BLaER1 treated with 17β-estradiol and CSF1 and Interleukin-3, amounts not matched to agents 10 nM and 100 nM (cell line): ENCODE results near the gene ITGB3.

Experiments
- H3K27ac ChIP-seq, 11 experiments: shearing (Covaris generic); formaldehyde crosslinking; 2 replicates each; pipeline ENCODE4 v1.8.1; 2022
- H3K27me3 ChIP-seq, 11 experiments: shearing (Covaris generic); formaldehyde crosslinking; 2 replicates each; pipeline ENCODE4 v1.8.1; 2022
- H3K36me3 ChIP-seq, 11 experiments: shearing (Covaris generic); formaldehyde crosslinking; 2 replicates each; pipeline ENCODE4 v1.8.1; 2022
- H3K4me1 ChIP-seq, 10 experiments: shearing (Covaris generic); formaldehyde crosslinking; 2 replicates each; pipeline ENCODE4 v1.8.1; 2022
- H3K4me2 ChIP-seq, 11 experiments: shearing (Covaris generic); formaldehyde crosslinking; 2 replicates each; pipeline ENCODE4 v1.8.1; 2022
- H3K4me3 ChIP-seq, 10 experiments: shearing (Covaris generic); formaldehyde crosslinking; 2 replicates each; pipeline ENCODE4 v1.8.1; 2022
- H3K9ac ChIP-seq, 11 experiments: shearing (Covaris generic); formaldehyde crosslinking; 2 replicates each; pipeline ENCODE4 v1.8.1; 2022
- H3K9me3 ChIP-seq, 11 experiments: shearing (Covaris generic); formaldehyde crosslinking; replicated peaks in 1 of 11; 2 replicates each; pipeline ENCODE4 v1.8.1; 2022
- H4K20me1 ChIP-seq, 11 experiments: shearing (Covaris generic); formaldehyde crosslinking; 2 replicates each; pipeline ENCODE4 v1.8.1; 2022
- Cebpa-rat ChIP-seq, 11 experiments: shearing (Covaris generic); IDR thresholded peaks; 2 replicates each; pipeline ENCODE4 v1.8.1; 2022

The ITGB3 gene

GRCh38 chr17:47278561-47278960 is 24.9 kb downstream of the ITGB3 start:
- Histone ChIP-seq H3K9ac (peak overlapping the region in 10 of 11 experiments; percentile 16 to 81 (median 72); a peak in 18 of 22 replicates), H3K4me3 (peak overlapping the region in 4 of 10 experiments; percentile 8 to 46 (median 32); a peak in 5 of 20 replicates), H4K20me1 (no peaks in the 10 kb centered on the region), H3K9me3 (no peaks in the 10 kb centered on the region), H3K27me3 (no peaks in the 10 kb centered on the region), H3K4me2 (peak overlapping the region; percentile 81 to 95 (median 90)), H3K4me1 (peaks cover 81 to 94% (median 89%) of the 10 kb centered on the region in 10 experiments), H3K36me3 (no peaks in the 10 kb centered on the region), H3K27ac (peak overlapping the region; percentile 54 to 95 (median 87); a peak in 21 of 22 replicates)
- no peak for TF ChIP-seq Cebpa-rat (IDR thresholded peaks at IDR 0.05)

- Histone ChIP-seq H3K27me3 (no peaks in the 10 kb centered on the region), H3K4me2 (peak overlapping the region; percentile 81 to 95 (median 90)), H3K9ac (peak overlapping the region; percentile 30 to 81 (median 74); a peak in 21 of 22 replicates), H3K27ac (peak overlapping the region; percentile 54 to 95 (median 87); a peak in 21 of 22 replicates), H4K20me1 (no peaks in the 10 kb centered on the region), H3K36me3 (no peaks in the 10 kb centered on the region), H3K9me3 (no peaks in the 10 kb centered on the region), H3K4me3 (peak overlapping the region in 8 of 10 experiments; percentile 18 to 46 (median 40); a peak in 11 of 20 replicates), H3K4me1 (peaks cover 75 to 94% (median 88%) of the 10 kb centered on the region in 10 experiments)
- TF ChIP-seq Cebpa-rat (IDR thresholded peaks at IDR 0.05) = peak in 9 of 11 experiments; percentile 50 to 94 (median 83); a peak in 17 of 22 replicates
Observed at GRCh38 chr17:47279062-47279801, 25.6 kb downstream of the ITGB3 start.

GRCh38 chr17:47280072-47280811 is 26.6 kb downstream of the ITGB3 start:
- Histone ChIP-seq H3K9ac (peak overlapping the region in 10 of 11 experiments; percentile 30 to 81 (median 74); a peak in 20 of 22 replicates), H3K36me3 (no peaks in the 10 kb centered on the region), H3K4me1 (peaks cover 65 to 94% (median 83%) of the 10 kb centered on the region in 10 experiments), H3K4me2 (peak overlapping the region; percentile 81 to 95 (median 90)), H3K4me3 (peak overlapping the region in 7 of 10 experiments; percentile 21 to 46 (median 40); a peak in 12 of 20 replicates), H3K27me3 (no peaks in the 10 kb centered on the region), H3K27ac (peak overlapping the region; percentile 54 to 95 (median 87); a peak in 21 of 22 replicates), H3K9me3 (no peaks in the 10 kb centered on the region), H4K20me1 (no peaks in the 10 kb centered on the region)
- TF ChIP-seq Cebpa-rat (IDR thresholded peaks at IDR 0.05) = no peak

GRCh38 chr17:47281216-47281615 is 27.6 kb downstream of the ITGB3 start:
- Histone ChIP-seq H4K20me1 (no peaks in the 10 kb centered on the region), H3K36me3 (no peaks in the 10 kb centered on the region), H3K27ac (peak overlapping the region in 7 of 11 experiments; percentile 31 to 95 (median 92); a peak in 11 of 22 replicates), H3K4me2 (peak overlapping the region; percentile 81 to 95 (median 90)), H3K9me3 (no peaks in the 10 kb centered on the region), H3K27me3 (no peaks in the 10 kb centered on the region), H3K4me1 (peaks cover 57 to 94% (median 80%) of the 10 kb centered on the region in 10 experiments), H3K9ac (peak overlapping the region in 1 of 11 experiments; percentile 7; a peak in 1 of 22 replicates), H3K4me3 (no peak overlapping the region)
- no peak for TF ChIP-seq Cebpa-rat (IDR thresholded peaks at IDR 0.05)

GRCh38 chr17:47285003-47285402 is 31.4 kb downstream of the ITGB3 start:
- Histone ChIP-seq H3K27ac (no peak overlapping the region), H3K36me3 (no peaks in the 10 kb centered on the region), H3K9me3 (0 out of 22 replicates have a peak, but pooled peaks cover 0 to 4% (median 0%) of the 10 kb centered on the region in 11 experiments), H3K4me1 (peaks cover 46 to 94% (median 73%) of the 10 kb centered on the region in 10 experiments), H3K4me2 (peak overlapping the region in 4 of 11 experiments; percentile 31 to 96 (median 90); a peak in 7 of 22 replicates), H4K20me1 (no peaks in the 10 kb centered on the region), H3K4me3 (no peak overlapping the region), H3K27me3 (no peaks in the 10 kb centered on the region), H3K9ac (no peak overlapping the region)
- no peak for TF ChIP-seq Cebpa-rat (IDR thresholded peaks at IDR 0.05)

GRCh38 chr17:47286198-47286914 is 32.7 kb downstream of the ITGB3 start:
- TF ChIP-seq Cebpa-rat (IDR thresholded peaks at IDR 0.05) = no peak
- Histone ChIP-seq H3K36me3 (no peaks in the 10 kb centered on the region), H3K4me3 (peak overlapping the region in 3 of 10 experiments; percentile 1 to 21 (median 15); a peak in 2 of 20 replicates), H3K4me2 (peak overlapping the region; percentile 34 to 96 (median 75); a peak in 21 of 22 replicates), H4K20me1 (no peaks in the 10 kb centered on the region), H3K9me3 (peaks cover 0 to 10% (median 0%) of the 10 kb centered on the region in 11 experiments; a peak in 2 of 22 replicates), H3K27ac (peak overlapping the region in 4 of 11 experiments; percentile 61 to 70 (median 64); a peak in 9 of 22 replicates), H3K4me1 (peaks cover 32 to 94% (median 73%) of the 10 kb centered on the region in 10 experiments), H3K9ac (peak overlapping the region in 4 of 11 experiments; percentile 40 to 56 (median 52); a peak in 6 of 22 replicates), H3K27me3 (no peaks in the 10 kb centered on the region)

GRCh38 chr17:47287068-47287467 is 33.4 kb downstream of the ITGB3 start:
- Histone ChIP-seq H3K4me2 (peak overlapping the region; percentile 45 to 96 (median 75); a peak in 21 of 22 replicates), H3K4me1 (peaks cover 28 to 89% (median 68%) of the 10 kb centered on the region in 10 experiments), H4K20me1 (no peaks in the 10 kb centered on the region), H3K4me3 (peak overlapping the region in 3 of 10 experiments; percentile 1 to 21 (median 15); a peak in 3 of 20 replicates), H3K9me3 (peaks cover 0 to 12% (median 3%) of the 10 kb centered on the region in 11 experiments; a peak in 7 of 22 replicates), H3K27me3 (no peaks in the 10 kb centered on the region), H3K36me3 (no peaks in the 10 kb centered on the region), H3K27ac (peak overlapping the region in 4 of 11 experiments; percentile 61 to 70 (median 64); a peak in 9 of 22 replicates), H3K9ac (peak overlapping the region in 4 of 11 experiments; percentile 40 to 56 (median 52); a peak in 6 of 22 replicates)
- TF ChIP-seq Cebpa-rat (IDR thresholded peaks at IDR 0.05) = no peak

GRCh38 chr17:47287639-47288038 is 34.0 kb downstream of the ITGB3 start:
- Histone ChIP-seq H3K4me1 (peaks cover 28 to 89% (median 63%) of the 10 kb centered on the region in 10 experiments), H3K4me2 (peak overlapping the region; percentile 45 to 96 (median 75); a peak in 21 of 22 replicates), H3K36me3 (0 out of 22 replicates have a peak, but pooled peaks cover 0 to 4% (median 0%) of the 10 kb centered on the region in 11 experiments), H3K9ac (peak overlapping the region in 3 of 11 experiments; percentile 1 to 56 (median 53); a peak in 3 of 22 replicates), H3K27ac (peak overlapping the region in 4 of 11 experiments; percentile 61 to 70 (median 64); a peak in 8 of 22 replicates), H3K9me3 (peaks cover 0 to 17% (median 8%) of the 10 kb centered on the region in 11 experiments; a peak in 7 of 22 replicates), H3K27me3 (no peaks in the 10 kb centered on the region), H3K4me3 (peak overlapping the region in 1 of 10 experiments; percentile 21; a peak in 1 of 20 replicates), H4K20me1 (no peaks in the 10 kb centered on the region)
- no peak for TF ChIP-seq Cebpa-rat (IDR thresholded peaks at IDR 0.05)
